Mesothelial cell of epicardium (in vitro differentiated cells): ENCODE data around the gene LTK. TPM values are rescaled to one million over a fixed set of nuclear protein-coding genes. Genes with fewer than 3 reads are reported as not detected.

Experiments used
- DNase-seq, 2 experiments: peaks; one replicate each; pipeline ENCODE4 v3.0.0; 2021; ENCODE audit warnings: low spot score in 2 of 2; ENCODE audit not compliant: unreplicated experiment in 2 of 2
- H3K27ac Mint-ChIP-seq: 2 replicates; pipeline ENCODE4 v1.8.0; 2021; ENCODE audit warnings: mixed read lengths
- H3K27me3 Mint-ChIP-seq: 2 replicates; pipeline ENCODE4 v1.8.0; 2021; ENCODE audit warnings: low read depth, mixed read lengths
- H3K36me3 Mint-ChIP-seq: 2 replicates; pipeline ENCODE4 v1.8.0; 2021; ENCODE audit warnings: mixed read lengths
- H3K4me1 Mint-ChIP-seq: 2 replicates; pipeline ENCODE4 v1.8.0; 2021; ENCODE audit warnings: mixed read lengths
- H3K4me3 Mint-ChIP-seq: 2 replicates; pipeline ENCODE4 v1.8.0; 2021; ENCODE audit warnings: mild to moderate bottlenecking, moderate library complexity, mixed read lengths
- H3K9me3 Mint-ChIP-seq: 2 replicates; pipeline ENCODE4 v1.8.0; 2021; ENCODE audit warnings: mixed read lengths
- total RNA-seq: library from RNA; stranded (reverse); gene quantifications from 3 replicates; pipeline ENCODE4 v1.2.1, GENCODE V29; 2021
- TF ChIP-seq, protein P1 (sequence below): fragments of 200-600 bp; sonication (generic); IDR thresholded peaks from one replicate; pipeline ENCODE4 v1.5.0; 2021; ENCODE audit warnings: antibody characterized with exemption; ENCODE audit not compliant: unreplicated experiment

Gene LTK
- total RNA-seq, 1 donor from 2014 or later, result 1.2 TPM

DNA sequence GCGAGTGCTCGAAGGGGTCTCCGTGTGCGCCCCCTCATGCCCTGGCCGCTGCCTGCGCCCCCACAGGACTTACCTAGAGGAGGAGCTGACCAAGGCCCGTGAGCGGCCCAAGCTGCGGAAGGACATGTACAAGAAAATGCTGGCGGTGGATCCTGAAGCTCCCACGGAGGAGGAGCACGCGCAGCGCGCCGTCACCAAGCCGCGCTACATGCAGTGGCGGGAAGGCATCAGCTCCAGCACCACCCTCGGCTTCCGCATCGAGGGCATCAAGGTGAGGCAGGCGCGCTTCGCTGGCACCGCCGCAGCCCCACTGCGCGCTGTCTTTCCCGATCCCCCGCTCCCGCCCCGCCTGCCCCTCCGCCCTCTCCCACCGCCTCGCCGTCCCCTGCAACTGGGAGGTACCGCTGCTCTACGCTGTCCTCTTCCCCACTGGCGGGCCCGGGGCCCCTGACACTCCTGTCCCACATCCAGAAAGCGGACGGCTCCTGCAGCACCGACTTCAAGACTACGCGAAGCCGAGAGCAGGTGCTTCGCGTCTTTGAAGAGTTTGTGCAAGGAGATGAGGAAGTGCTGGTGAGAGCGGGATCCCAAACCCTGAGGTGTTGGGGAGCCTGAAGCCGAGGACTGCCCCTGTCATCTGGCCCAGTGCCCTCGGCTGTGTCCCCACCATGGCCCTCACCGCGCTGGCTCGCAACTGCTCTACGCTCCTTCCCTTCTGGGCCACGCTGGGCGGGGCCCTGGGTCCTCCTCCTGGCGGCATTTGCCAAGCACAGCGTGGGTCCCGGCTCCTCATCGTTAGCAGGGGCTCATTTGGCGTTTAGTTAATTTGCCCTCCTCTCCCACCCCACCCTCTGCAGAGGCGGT, 11.5 kb downstream of the LTK start:
- TF ChIP-seq, protein P1, sequence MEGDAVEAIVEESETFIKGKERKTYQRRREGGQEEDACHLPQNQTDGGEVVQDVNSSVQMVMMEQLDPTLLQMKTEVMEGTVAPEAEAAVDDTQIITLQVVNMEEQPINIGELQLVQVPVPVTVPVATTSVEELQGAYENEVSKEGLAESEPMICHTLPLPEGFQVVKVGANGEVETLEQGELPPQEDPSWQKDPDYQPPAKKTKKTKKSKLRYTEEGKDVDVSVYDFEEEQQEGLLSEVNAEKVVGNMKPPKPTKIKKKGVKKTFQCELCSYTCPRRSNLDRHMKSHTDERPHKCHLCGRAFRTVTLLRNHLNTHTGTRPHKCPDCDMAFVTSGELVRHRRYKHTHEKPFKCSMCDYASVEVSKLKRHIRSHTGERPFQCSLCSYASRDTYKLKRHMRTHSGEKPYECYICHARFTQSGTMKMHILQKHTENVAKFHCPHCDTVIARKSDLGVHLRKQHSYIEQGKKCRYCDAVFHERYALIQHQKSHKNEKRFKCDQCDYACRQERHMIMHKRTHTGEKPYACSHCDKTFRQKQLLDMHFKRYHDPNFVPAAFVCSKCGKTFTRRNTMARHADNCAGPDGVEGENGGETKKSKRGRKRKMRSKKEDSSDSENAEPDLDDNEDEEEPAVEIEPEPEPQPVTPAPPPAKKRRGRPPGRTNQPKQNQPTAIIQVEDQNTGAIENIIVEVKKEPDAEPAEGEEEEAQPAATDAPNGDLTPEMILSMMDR, result no peak
- Mint-ChIP-seq H3K9me3 (no peaks in the 10 kb centered on the region), H3K27ac (no peak overlapping the region), H3K4me1 (peaks cover 15% of the 10 kb centered on the region), H3K36me3 (no peaks in the 10 kb centered on the region), H3K27me3 (peaks cover 99% of the 10 kb centered on the region), H3K4me3 (peak overlapping the region; percentile 40)
- DNase-seq, result no peak

DNA sequence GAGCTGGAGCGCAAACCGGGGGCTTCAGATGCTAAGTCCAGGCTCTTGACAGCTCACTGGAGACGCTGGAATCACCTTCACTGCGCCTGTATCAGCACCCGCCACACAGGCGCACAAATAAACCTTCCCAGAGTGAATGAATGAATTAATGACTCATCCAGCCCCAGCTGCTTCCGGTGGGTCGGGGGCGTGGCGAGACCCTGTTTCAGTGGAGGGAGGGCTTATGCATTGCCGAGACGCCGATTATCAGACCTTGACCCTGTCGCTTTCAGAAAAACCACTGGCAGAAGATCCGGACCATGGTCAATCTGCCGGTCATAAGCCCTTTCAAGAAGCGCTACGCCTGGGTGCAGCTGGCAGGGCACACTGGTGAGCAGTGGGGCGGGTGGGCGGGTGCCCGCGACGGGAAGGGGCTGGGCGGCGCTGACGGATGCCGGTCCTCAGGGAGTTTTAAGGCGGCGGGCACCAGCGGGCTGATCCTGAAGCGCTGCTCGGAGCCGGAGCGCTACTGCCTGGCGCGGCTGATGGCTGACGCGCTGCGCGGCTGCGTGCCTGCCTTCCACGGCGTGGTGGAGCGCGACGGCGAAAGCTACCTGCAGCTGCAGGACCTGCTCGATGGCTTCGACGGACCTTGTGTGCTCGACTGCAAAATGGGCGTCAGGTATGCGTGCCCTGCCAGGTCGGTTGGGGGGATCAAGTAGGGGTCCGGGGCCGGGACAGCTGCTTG, 12.3 kb downstream of the LTK start:
- peaks cover 15% of the 10 kb centered on the region for H3K4me1 Mint-ChIP-seq
- H3K27me3 Mint-ChIP-seq, result peaks cover 99% of the 10 kb centered on the region
- no peak overlapping the region for H3K27ac Mint-ChIP-seq
- no peaks in the 10 kb centered on the region for H3K36me3 Mint-ChIP-seq
- H3K4me3 Mint-ChIP-seq, result peak overlapping the region; percentile 58
- TF ChIP-seq, protein P1, result no peak
- no peak for DNase-seq
- H3K9me3 Mint-ChIP-seq, result no peaks in the 10 kb centered on the region

DNA sequence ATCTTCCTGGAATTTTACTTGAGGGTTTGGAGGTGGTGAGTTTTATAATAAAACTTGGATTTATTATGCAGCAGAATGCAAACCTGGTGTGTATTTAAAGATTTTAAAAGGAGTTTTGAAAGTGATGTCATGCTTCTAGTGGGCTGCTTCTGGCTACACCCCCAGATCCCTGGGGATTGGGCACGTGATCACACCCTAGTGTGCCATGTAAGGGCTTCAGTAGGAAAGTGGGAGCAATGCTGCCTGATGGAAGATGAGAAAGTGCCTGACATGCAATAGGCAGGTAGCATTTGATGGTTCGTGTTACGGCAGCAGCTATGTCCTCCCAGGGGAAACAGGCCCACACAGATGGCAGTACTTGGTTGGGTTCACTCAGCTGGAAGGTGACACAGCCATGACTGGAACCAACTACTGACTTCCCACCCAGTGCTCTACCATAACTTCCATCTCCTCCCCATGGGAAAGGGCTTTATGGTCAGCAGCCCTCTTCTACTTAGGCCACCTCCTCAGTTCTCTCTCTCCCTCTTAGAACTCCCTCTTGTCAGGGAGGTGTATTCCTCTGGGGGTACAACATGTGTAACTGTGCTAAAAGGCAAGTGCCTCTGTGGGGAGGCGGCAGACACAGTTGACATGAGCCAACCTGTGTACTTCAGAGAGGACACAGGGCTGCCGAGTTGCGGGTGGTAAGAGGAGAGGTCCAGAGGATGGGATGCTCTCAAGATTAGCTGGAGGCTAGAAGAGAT, 14.3 kb downstream of the LTK start:
- Mint-ChIP-seq H3K36me3 (no peaks in the 10 kb centered on the region), H3K4me3 (no peak overlapping the region), H3K9me3 (no peaks in the 10 kb centered on the region), H3K4me1 (peaks cover 17% of the 10 kb centered on the region), H3K27me3 (peaks cover 98% of the 10 kb centered on the region), H3K27ac (no peak overlapping the region)
- TF ChIP-seq, protein P1, result no peak
- no peak for DNase-seq

DNA sequence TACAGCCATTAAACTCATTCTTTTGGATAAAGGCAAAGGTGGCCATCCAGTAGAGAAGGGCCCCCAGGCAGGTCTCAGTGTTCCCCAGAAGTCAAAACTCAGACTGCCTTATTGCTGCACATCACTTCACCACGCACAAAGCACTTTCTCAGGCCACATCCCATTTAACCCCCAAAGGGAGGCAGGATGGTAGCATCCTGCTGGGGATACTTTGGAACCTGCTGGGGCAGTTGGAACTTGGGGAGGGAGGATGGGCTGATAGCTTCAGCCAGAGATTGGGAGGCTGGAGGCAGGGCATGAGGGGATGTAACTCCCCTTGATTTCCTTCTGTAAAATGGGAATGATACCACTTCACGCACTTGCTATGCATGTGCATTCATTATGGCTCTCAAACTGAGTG, 15.0 kb downstream of the LTK start:
- Mint-ChIP-seq H3K36me3 (no peaks in the 10 kb centered on the region), H3K27ac (no peak overlapping the region), H3K4me3 (no peak overlapping the region), H3K4me1 (peaks cover 17% of the 10 kb centered on the region), H3K27me3 (peaks cover 94% of the 10 kb centered on the region), H3K9me3 (no peaks in the 10 kb centered on the region)
- TF ChIP-seq, protein P1, result no peak
- DNase-seq, result no peak

DNA sequence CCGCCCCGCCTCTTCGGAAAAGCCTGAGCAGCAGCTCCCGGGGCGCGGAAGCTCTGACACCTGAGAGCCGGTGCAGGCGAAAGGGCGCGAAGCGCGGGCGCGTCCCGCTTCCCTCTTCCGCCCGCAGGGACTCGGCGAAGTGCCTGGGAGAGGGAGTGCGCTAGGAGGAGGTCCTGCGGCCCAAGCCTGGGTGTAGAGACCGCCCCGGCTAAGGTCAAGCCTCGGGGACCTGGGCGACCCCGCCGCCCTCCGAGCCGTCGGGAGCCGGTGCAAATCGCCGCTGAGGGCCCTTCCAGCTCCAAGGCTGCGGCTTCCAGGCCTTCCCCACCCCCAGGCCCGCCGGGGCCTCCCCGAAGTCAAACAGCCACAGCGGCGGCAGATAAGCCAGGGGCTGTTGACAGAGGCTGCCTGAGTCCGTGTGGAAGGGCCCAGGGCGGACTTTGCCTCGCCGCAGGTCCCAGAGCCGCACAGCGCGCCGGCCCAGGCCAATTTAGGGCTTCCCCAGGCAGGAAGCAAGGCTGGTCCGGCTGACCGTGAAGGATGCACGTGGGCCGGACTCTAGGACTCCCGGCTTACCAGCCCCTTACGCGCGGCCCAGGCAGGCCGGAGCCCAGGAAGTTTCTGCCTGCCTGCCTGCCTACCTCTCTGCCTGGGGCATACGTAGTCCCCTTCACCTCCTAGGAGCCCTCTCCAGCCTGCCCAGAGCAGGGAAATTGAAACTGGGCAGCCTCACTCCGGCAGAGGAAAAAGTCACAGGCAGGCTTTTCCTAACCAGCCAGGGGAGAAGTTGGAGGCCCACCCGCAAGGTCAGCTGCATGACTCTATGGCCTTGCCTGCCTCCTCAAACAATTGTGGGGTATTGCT, 17.7 kb downstream of the LTK start:
- Mint-ChIP-seq H3K4me1 (peaks cover 9% of the 10 kb centered on the region), H3K27me3 (peaks cover 89% of the 10 kb centered on the region), H3K36me3 (no peaks in the 10 kb centered on the region), H3K9me3 (no peaks in the 10 kb centered on the region), H3K4me3 (peak overlapping the region; percentile 26), H3K27ac (no peak overlapping the region)
- peak in 1 of 2 experiments; percentile 48 for DNase-seq
- TF ChIP-seq, protein P1, result no peak
